ENCODE data around the gene RAPGEF2.
"Not testable (repeated sequence)": the region's sequence is repeated elsewhere in the genome, so short reads cannot be mapped to it uniquely, and the experiment has no call there.

Gene RAPGEF2

GRCh38 chr4:159368320-159368719, 265.4 kb downstream of the RAPGEF2 start:
- Histone ChIP-seq H3K4me1 (ENCODE audit: insufficient read depth, low read length) (no peaks in the 10 kb centered on the region), H3K36me3 (ENCODE audit: insufficient read depth, low read length) (no peaks in the 10 kb centered on the region), H3K9ac (ENCODE audit: low read depth, low read length) (no peak overlapping the region), H3K9me3 (ENCODE audit: control insufficient read depth, insufficient read depth, low read length) (no peaks in the 10 kb centered on the region)

- H3K9ac ChIP-seq (ENCODE audit: low read depth, low read length), result no peak overlapping the region
- H3K9me3 ChIP-seq (ENCODE audit: control insufficient read depth, insufficient read depth, low read length), result no peaks in the 10 kb centered on the region
- no peaks in the 10 kb centered on the region for H3K4me1 ChIP-seq (ENCODE audit: insufficient read depth, low read length)
- no peaks in the 10 kb centered on the region for H3K36me3 ChIP-seq (ENCODE audit: insufficient read depth, low read length)
Measured at GRCh38 chr4:159369256-159369655, 266.4 kb downstream of the RAPGEF2 start.

- no peaks in the 10 kb centered on the region for H3K4me1 ChIP-seq (ENCODE audit: insufficient read depth, low read length)
- no peak overlapping the region for H3K9ac ChIP-seq (ENCODE audit: low read depth, low read length)
- no peaks in the 10 kb centered on the region for H3K36me3 ChIP-seq (ENCODE audit: insufficient read depth, low read length)
- H3K9me3 ChIP-seq (ENCODE audit: control insufficient read depth, insufficient read depth, low read length), result no peaks in the 10 kb centered on the region
Measured at GRCh38 chr4:159370286-159370685, 267.4 kb downstream of the RAPGEF2 start.

- Histone ChIP-seq H3K4me1 (ENCODE audit: insufficient read depth, low read length) (no peaks in the 10 kb centered on the region), H3K9me3 (ENCODE audit: control insufficient read depth, insufficient read depth, low read length) (no peaks in the 10 kb centered on the region), H3K36me3 (ENCODE audit: insufficient read depth, low read length) (no peaks in the 10 kb centered on the region), H3K9ac (ENCODE audit: low read depth, low read length) (no peak overlapping the region)
Measured at GRCh38 chr4:159374749-159375530, 272.1 kb downstream of the RAPGEF2 start.

GRCh38 chr4:159376289-159376688, 273.4 kb downstream of the RAPGEF2 start:
- Histone ChIP-seq H3K9me3 (ENCODE audit: control insufficient read depth, insufficient read depth, low read length) (no peaks in the 10 kb centered on the region), H3K36me3 (ENCODE audit: insufficient read depth, low read length) (no peaks in the 10 kb centered on the region), H3K9ac (ENCODE audit: low read depth, low read length) (no peak overlapping the region), H3K4me1 (ENCODE audit: insufficient read depth, low read length) (no peaks in the 10 kb centered on the region)

GRCh38 chr4:159378056-159378616, 275.3 kb downstream of the RAPGEF2 start:
- no peak overlapping the region for H3K9ac ChIP-seq (ENCODE audit: low read depth, low read length)
- H3K4me1 ChIP-seq (ENCODE audit: insufficient read depth, low read length), result peaks cover 7% of the 10 kb centered on the region; the same call in 1 of the 2 replicates
- no peaks in the 10 kb centered on the region for H3K9me3 ChIP-seq (ENCODE audit: control insufficient read depth, insufficient read depth, low read length)
- no peaks in the 10 kb centered on the region for H3K36me3 ChIP-seq (ENCODE audit: insufficient read depth, low read length)

GRCh38 chr4:159379064-159379463, 276.2 kb downstream of the RAPGEF2 start:
- H3K9ac ChIP-seq (ENCODE audit: low read depth, low read length); H3K9me3 ChIP-seq (ENCODE audit: control insufficient read depth, insufficient read depth, low read length); H3K36me3 ChIP-seq (ENCODE audit: insufficient read depth, low read length): not testable (repeated sequence)
- H3K4me1 ChIP-seq (ENCODE audit: insufficient read depth, low read length), result peaks cover 11% of the 10 kb centered on the region; the same call in 1 of the 2 replicates

- Histone ChIP-seq H3K4me1 (ENCODE audit: insufficient read depth, low read length) (peaks cover 11% of the 10 kb centered on the region; the same call in 1 of the 2 replicates), H3K36me3 (ENCODE audit: insufficient read depth, low read length) (no peaks in the 10 kb centered on the region), H3K9me3 (ENCODE audit: control insufficient read depth, insufficient read depth, low read length) (no peaks in the 10 kb centered on the region), H3K9ac (ENCODE audit: low read depth, low read length) (no peak overlapping the region)
Measured at GRCh38 chr4:159379836-159380235, 277.0 kb downstream of the RAPGEF2 start.

GRCh38 chr4:159382856-159383561, 280.1 kb downstream of the RAPGEF2 start:
- Histone ChIP-seq H3K36me3 (ENCODE audit: insufficient read depth, low read length) (no peaks in the 10 kb centered on the region), H3K9ac (ENCODE audit: low read depth, low read length) (peak overlapping the region; percentile 7; the same call in 1 of the 2 replicates), H3K9me3 (ENCODE audit: control insufficient read depth, insufficient read depth, low read length) (no peaks in the 10 kb centered on the region; the same call in 1 of the 2 replicates), H3K4me1 (ENCODE audit: insufficient read depth, low read length) (peaks cover 11% of the 10 kb centered on the region; the same call in 1 of the 2 replicates)

- H3K9me3 ChIP-seq (ENCODE audit: control insufficient read depth, insufficient read depth, low read length), result peaks cover 2% of the 10 kb centered on the region; the same call in 1 of the 2 replicates
- H3K36me3 ChIP-seq (ENCODE audit: insufficient read depth, low read length), result no peaks in the 10 kb centered on the region
- peaks cover 11% of the 10 kb centered on the region; the same call in 1 of the 2 replicates for H3K4me1 ChIP-seq (ENCODE audit: insufficient read depth, low read length)
- no peak overlapping the region for H3K9ac ChIP-seq (ENCODE audit: low read depth, low read length)
Measured at GRCh38 chr4:159383562-159383931, 280.7 kb downstream of the RAPGEF2 start.

GRCh38 chr4:159384017-159384416, 281.1 kb downstream of the RAPGEF2 start:
- Histone ChIP-seq H3K4me1 (ENCODE audit: insufficient read depth, low read length) (peaks cover 11% of the 10 kb centered on the region; the same call in 1 of the 2 replicates), H3K9me3 (ENCODE audit: control insufficient read depth, insufficient read depth, low read length) (peaks cover 2% of the 10 kb centered on the region; the same call in 1 of the 2 replicates), H3K9ac (ENCODE audit: low read depth, low read length) (no peak overlapping the region), H3K36me3 (ENCODE audit: insufficient read depth, low read length) (no peaks in the 10 kb centered on the region)

- no peak overlapping the region for H3K9ac ChIP-seq (ENCODE audit: low read depth, low read length)
- H3K9me3 ChIP-seq (ENCODE audit: control insufficient read depth, insufficient read depth, low read length), result peaks cover 2% of the 10 kb centered on the region; the same call in 1 of the 2 replicates
- peaks cover 11% of the 10 kb centered on the region; the same call in 1 of the 2 replicates for H3K4me1 ChIP-seq (ENCODE audit: insufficient read depth, low read length)
- no peaks in the 10 kb centered on the region for H3K36me3 ChIP-seq (ENCODE audit: insufficient read depth, low read length)
Measured at GRCh38 chr4:159384632-159385031, 281.8 kb downstream of the RAPGEF2 start.

- peaks cover 11% of the 10 kb centered on the region; the same call in 1 of the 2 replicates for H3K4me1 ChIP-seq (ENCODE audit: insufficient read depth, low read length)
- no peaks in the 10 kb centered on the region for H3K36me3 ChIP-seq (ENCODE audit: insufficient read depth, low read length)
- peaks cover 2% of the 10 kb centered on the region; the same call in 1 of the 2 replicates for H3K9me3 ChIP-seq (ENCODE audit: control insufficient read depth, insufficient read depth, low read length)
- H3K9ac ChIP-seq (ENCODE audit: low read depth, low read length), result no peak overlapping the region
Measured at GRCh38 chr4:159386620-159387019, 283.7 kb downstream of the RAPGEF2 start.

GRCh38 chr4:159389756-159390155, 286.9 kb downstream of the RAPGEF2 start:
- H3K36me3 ChIP-seq (ENCODE audit: insufficient read depth, low read length), result no peaks in the 10 kb centered on the region
- H3K9me3 ChIP-seq (ENCODE audit: control insufficient read depth, insufficient read depth, low read length), result peaks cover 2% of the 10 kb centered on the region; the same call in 1 of the 2 replicates
- no peaks in the 10 kb centered on the region for H3K4me1 ChIP-seq (ENCODE audit: insufficient read depth, low read length)
- no peak overlapping the region for H3K9ac ChIP-seq (ENCODE audit: low read depth, low read length)
